SH-SY5Y (cell line): ENCODE data around the gene TSPAN11.

ENCODE experiments used
- GATA2 ChIP-seq: IDR thresholded peaks from 2 replicates; pipeline ENCODE4 v1.6.1; 2011; ENCODE audit warnings: mild to moderate bottlenecking, low read depth, low read length
- GATA3 ChIP-seq: IDR thresholded peaks from 2 replicates; pipeline ENCODE4 v1.6.1; 2011; ENCODE audit warnings: low read depth, mild to moderate bottlenecking, low read length, moderate library complexity

Gene TSPAN11

GRCh38 chr12:30930641-30931040 is 4.1 kb downstream of the TSPAN11 start:
- TF ChIP-seq GATA2 (no peak), GATA3 (no peak)

GRCh38 chr12:30932881-30933280 is 6.3 kb downstream of the TSPAN11 start:
- TF ChIP-seq GATA2 = no peak
- TF ChIP-seq GATA3 = no peak

- TF ChIP-seq GATA3 = no peak
- TF ChIP-seq GATA2 = no peak
Measured at GRCh38 chr12:30934811-30935210, 8.3 kb downstream of the TSPAN11 start.

- TF ChIP-seq GATA3 (no peak), GATA2 (no peak)
Measured at GRCh38 chr12:30936036-30936435, 9.5 kb downstream of the TSPAN11 start.

- no peak for TF ChIP-seq GATA2
- TF ChIP-seq GATA3 = no peak
Measured at GRCh38 chr12:30939234-30939633, 12.7 kb downstream of the TSPAN11 start.

GRCh38 chr12:30942486-30942885 is 15.9 kb downstream of the TSPAN11 start:
- TF ChIP-seq GATA2 = no peak
- TF ChIP-seq GATA3 = no peak

GRCh38 chr12:30942936-30943335 is 16.4 kb downstream of the TSPAN11 start:
- TF ChIP-seq GATA3 = no peak
- TF ChIP-seq GATA2 = no peak

- TF ChIP-seq GATA2 (no peak), GATA3 (no peak)
Measured at GRCh38 chr12:30945443-30946164, 19.1 kb downstream of the TSPAN11 start.

- no peak for TF ChIP-seq GATA2
- TF ChIP-seq GATA3 = no peak
Measured at GRCh38 chr12:30952015-30952414, 25.5 kb downstream of the TSPAN11 start.

GRCh38 chr12:30953257-30953656 is 26.7 kb downstream of the TSPAN11 start:
- TF ChIP-seq GATA2 = no peak
- TF ChIP-seq GATA3 = no peak

- TF ChIP-seq GATA2 (no peak), GATA3 (no peak)
Measured at GRCh38 chr12:30953951-30954751, 27.6 kb downstream of the TSPAN11 start.

- TF ChIP-seq GATA2 = no peak
- TF ChIP-seq GATA3 = no peak
Measured at GRCh38 chr12:30955214-30955613, 28.7 kb downstream of the TSPAN11 start.

GRCh38 chr12:30959110-30959710 is 32.7 kb downstream of the TSPAN11 start:
- TF ChIP-seq GATA3 (no peak), GATA2 (no peak)

- TF ChIP-seq GATA3 (no peak), GATA2 (no peak)
Measured at GRCh38 chr12:30959778-30960177, 33.2 kb downstream of the TSPAN11 start.

GRCh38 chr12:30961030-30961429 is 34.5 kb downstream of the TSPAN11 start:
- no peak for TF ChIP-seq GATA2
- no peak for TF ChIP-seq GATA3

GRCh38 chr12:30962047-30962446 is 35.5 kb downstream of the TSPAN11 start:
- TF ChIP-seq GATA2 (no peak), GATA3 (no peak)
